GM21576 (cell line): ENCODE data around the gene PPM1J.

Experiments
- ATAC-seq: cut with Tn5 transposase; IDR thresholded peaks from one replicate; pipeline ENCODE4 v1.9.1; 2021; ENCODE audit warnings: mild to moderate bottlenecking, moderate library complexity; ENCODE audit not compliant: unreplicated experiment

Gene PPM1J

DNA sequence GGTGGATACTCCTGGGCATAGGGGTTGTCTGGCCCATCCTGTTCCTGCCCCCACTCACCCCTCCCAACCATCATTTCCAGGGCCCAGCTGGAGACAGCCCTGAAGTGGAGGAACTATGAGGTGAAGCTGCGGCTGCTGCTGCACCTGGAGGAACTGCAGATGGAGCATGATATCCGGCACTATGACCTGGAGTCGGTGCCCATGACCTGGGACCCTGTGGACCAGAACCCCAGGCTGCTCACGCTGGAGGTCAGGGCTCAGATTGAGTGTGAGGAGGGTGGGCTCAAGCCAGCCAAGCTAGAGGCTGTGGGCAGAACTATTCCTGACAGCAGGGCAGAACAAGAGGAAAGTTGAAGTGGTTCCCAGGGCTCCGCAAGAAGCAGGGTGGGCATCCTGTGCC, 22.5 kb downstream of the PPM1J start:
- ATAC-seq, result no peak

DNA sequence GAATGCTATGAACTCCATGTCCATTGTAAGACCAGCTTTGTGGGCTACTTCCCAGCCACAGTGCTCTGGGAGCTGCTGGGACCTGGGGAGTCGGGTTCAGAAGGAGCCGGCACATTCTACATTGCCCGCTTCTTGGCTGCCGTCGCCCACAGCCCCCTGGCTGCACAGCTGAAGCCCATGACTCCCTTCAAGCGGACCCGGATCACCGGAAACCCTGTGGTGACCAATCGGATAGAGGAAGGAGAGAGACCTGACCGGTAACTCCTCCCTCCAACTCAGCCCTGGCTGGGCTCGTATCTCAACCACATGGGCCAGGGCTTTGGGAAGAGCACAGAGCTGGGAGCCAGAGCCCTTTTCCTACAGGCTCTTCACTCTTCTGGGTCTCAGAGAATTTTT, 25.3 kb downstream of the PPM1J start:
- no peak for ATAC-seq

DNA sequence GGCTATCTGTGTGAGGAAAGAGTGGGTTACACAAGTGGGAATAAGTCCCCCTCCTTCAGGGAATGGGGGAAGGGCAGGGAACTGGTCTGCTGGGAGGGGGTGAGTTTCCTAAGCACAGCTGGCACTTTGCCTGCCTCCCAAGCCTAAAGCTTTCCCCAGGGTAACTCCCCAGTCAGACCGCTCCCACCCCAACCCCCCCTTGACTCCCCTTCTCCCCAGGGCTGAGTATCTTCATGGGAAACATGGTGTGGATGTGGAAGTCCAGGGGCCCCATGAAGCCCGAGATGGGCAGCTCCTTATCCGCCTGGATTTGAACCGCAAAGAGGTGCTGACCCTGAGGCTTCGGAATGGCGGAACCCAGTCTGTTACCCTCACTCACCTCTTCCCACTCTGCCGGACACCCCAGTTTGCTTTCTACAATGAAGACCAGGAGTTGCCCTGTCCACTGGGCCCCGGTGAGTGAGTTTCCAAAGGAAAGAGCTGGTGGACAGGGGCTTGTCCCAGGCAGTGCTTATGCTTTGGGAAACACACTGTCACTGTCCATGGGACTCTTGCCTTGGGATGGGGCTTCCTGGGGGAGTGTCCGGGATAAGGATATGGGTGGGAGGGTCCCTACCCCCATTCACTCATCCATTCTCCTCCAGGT, 25.8 kb downstream of the PPM1J start:
- ATAC-seq, result no peak

DNA sequence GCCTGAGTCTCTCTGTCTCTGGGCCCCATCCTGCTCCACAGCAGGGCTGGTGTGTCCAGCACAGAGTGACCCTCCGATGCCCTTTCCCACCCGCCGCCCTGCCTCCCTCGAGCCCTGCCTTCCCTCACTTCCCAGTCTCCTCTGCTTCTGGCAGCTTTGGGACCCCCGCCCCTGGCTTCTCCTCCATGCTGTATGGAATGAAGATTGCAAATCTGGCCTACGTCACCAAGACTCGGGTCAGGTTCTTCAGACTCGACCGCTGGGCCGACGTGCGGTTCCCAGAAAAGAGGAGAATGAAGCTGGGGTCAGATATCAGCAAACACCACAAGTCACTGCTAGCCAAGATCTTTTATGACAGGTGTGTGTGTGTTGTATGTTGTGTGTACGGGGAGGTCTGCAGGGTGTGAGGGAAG, 26.3 kb downstream of the PPM1J start:
- no peak for ATAC-seq

DNA sequence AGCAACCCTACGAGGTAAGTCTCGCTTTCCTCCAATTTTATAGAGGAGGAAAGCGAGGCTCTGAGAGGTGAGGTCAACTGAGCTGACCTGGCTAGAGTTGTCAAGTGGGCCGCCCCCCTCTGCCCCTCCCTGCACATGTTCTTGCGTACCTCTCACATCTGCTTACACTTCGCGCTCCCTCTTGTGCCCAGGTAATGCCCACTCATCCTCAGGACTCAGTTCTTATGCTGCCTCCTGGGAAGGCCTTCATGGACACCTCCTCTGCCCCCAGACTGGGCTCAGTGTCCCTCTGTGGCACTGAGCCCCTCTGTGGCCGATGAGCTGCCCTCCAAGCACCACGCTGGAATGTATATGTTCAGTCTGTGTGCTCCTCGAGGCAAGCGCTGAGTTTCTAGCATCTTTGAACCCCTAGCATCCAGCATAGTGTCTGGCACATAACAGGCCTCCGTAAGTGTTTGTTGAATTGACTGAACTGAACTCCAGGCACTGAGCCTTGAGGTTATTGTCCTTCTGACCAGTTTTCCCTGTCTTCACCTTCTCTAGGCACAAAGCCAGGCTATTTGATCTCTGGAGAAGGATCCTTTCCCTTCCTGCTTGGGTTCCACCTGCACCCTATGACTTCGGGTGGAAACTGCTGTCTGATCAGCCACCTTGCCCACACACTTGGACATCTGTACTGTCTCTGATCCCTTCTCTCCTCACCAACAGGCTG, 27.2 kb downstream of the PPM1J start:
- ATAC-seq, result no peak

DNA sequence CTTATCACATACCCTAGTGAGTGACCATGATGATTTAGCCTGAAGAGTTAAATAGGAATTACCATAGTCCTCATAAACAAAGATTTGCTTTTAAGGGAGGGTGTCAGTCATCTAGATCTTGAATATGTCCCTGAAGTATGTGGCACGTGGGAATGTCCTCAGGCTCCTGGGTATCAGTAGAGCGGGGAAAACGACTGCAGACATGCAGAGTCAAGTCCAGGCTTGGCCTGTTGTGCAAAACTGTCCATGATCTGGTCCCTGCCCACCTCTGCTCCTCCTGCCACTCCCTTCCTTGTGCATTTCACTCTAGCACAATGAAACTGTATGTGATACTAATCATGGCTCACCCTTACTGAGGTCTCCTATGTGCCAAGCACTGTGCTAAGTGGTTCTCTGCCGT, 27.8 kb downstream of the PPM1J start:
- ATAC-seq, result no peak

DNA sequence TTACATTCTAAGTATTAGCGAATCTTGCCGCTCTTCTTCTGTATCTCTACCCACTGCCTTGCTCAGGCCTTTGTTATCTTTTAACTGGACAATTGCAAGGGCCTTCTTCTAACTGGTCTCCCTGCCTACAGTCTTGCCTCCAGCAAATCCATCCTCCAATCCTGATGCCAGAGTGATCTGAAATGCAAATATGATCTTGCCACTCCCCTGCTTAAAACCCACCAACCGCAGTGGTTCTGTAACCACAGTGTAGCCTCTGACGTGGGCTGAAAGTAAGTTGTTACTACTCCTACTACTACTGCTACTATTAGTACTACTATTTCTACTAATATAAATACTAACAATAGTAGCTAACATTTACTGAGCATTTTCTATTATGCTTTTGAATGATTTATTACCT, 28.3 kb downstream of the PPM1J start:
- no peak for ATAC-seq

DNA sequence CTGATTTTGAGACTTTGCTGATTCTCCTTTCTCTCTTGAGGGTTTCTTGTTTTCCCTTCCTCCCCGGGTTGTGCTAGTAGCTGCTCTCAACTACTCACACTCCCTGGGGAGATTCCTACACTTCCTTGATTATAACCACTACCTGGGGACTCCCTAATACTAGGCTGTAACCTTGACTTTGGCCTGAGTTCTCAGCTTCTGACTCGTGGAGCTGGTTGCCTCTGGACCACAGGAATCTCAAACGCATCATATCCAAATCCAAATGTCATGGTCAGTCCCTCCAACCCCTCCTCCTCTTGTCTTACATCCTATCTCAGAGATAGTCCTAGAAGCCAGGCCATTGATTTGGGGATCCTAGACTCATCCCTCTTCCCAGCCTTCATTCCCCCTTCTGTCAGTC, 28.7 kb downstream of the PPM1J start:
- ATAC-seq, result no peak

DNA sequence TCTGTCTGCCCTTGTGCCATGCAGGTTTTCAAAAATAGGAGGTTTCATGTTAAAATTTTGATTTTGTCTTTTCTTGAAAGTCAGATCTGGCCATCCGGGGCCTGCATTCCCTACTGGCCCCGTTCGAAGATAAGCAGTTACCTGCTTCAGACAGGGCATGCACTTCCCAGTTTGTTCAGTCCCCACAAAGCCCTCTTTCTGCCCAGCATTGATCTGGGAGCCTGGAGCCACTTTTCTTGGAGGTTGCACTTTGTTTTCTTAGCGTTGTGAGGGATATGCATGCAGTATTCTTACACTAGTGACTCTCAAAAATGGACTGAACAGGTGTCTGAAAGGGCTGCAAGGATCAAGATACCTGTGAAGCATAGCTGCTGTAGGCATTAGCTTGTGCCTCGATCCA, 29.2 kb downstream of the PPM1J start:
- ATAC-seq, result no peak

DNA sequence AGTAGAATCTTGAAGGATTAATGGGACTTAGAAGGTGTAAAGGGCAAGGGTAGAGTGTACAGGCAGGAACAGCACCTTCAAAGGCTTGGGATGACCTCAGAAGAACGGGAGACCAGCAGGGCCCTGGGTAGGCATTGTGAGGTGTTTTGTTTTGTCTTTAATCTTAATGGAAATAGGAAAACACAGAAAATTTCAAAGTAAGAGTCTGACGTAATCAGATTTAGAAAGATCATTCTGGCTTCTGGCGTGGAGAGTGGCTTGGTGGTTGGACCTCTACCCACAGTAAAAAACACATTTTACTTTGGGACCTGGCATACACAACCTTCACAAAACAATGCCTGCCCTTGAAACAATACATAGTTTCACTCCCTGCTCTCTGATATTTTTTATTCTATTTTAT, 36.5 kb downstream of the PPM1J start:
- ATAC-seq, result no peak

DNA sequence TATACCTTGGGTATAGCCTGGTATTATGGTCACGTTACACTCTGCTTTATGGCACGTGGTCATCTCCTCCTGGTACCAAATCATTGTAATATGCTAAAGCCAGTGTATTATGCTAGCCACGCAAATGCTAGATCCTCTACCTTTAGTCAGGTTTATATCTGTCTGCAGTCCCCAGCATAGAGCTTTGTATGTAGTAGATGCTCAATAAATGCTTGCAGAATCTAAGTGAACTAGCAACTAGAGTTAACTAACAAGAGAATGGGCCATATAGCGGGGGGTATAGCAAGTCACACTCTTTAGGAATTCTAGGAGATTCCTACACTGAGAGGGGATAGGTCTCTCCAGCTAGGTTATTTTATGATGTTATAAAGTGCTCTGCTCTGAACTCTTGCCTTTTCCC, 37.6 kb downstream of the PPM1J start:
- ATAC-seq, result no peak

DNA sequence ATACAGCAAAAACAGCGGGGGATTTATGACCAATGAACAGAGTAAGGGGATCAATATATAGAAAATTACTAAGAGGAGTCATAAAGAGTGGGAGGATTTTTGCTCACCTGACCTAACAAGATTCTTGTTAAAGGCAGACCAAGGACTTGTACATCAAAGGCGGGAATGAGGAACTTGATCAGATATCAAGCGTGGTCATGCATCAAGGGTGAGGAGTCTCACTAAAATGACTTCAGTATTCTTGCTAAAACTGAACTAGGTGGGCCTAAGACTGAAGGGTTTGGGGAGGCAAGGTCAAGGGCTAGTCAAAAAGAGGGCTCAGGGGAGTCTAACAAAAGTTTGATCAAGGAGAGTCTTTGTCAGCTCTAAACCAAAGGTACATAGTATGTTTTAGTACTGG, 38.6 kb downstream of the PPM1J start:
- no peak for ATAC-seq

DNA sequence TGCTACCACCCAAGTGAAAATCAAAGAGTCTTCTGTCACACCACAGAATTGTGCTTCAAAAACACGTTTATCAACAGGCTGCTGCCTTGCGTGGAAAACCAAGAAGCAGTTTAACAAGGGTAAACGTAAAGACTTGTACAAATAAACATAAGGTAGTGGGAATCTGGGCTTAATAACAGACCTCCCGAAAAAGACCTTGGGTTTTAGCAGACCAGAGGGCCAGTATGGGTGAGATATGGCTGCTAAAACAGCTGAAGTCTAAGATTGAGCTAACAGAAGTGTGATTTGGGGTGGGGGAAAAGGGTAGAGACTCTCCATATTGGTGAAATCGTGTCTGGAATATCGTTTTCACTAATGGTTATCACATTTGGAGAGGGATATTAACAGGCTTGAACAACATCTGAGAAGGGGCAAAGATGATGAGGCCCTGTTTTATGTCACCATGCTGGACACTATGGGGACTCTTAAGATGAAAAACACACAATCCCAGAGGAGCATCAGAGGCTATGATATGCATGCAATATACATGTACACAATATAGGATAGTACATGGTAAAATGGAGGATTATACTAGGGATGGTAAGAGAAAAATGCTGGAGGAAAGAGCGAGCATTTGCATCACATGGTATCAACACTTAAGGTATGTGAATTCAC, 39.3 kb downstream of the PPM1J start:
- ATAC-seq, result no peak

DNA sequence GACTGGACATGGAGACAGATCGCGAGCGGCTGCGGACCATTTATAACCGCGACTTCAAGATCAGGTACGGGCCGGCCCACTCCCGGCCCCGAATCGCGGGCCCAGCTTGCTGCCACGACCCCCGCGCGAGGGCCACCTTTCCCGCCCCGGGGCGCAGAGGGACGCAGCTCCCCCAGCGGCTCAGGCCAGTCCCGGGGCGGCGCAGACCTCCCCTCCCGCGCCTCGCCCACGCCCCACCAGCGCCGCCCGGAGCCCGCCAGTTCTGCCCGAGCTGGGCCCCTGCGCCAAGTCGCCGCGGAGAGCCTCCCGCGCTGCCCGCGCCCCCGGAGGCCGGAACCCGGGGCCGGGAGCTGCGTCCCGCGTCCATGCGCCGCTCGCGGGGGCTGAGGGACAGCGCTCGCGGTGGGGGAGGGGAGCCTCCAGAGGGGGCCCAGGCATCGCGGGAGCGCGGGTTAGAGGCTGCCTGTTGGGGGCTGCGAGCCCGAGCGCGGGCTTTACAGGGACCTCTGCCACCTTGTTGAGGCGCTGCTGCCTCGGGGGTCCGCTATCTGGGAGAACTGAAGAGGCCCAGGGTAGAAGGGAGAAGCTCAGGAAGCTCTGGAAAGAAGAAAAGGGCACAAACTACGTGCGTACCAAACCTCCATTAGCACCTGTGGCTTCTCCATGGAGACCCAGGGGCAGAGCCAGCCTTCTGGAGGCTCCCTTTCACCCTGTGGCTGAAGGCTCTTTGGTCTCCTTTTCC, 40.0 kb downstream of the PPM1J start:
- peak; percentile 24 for ATAC-seq

DNA sequence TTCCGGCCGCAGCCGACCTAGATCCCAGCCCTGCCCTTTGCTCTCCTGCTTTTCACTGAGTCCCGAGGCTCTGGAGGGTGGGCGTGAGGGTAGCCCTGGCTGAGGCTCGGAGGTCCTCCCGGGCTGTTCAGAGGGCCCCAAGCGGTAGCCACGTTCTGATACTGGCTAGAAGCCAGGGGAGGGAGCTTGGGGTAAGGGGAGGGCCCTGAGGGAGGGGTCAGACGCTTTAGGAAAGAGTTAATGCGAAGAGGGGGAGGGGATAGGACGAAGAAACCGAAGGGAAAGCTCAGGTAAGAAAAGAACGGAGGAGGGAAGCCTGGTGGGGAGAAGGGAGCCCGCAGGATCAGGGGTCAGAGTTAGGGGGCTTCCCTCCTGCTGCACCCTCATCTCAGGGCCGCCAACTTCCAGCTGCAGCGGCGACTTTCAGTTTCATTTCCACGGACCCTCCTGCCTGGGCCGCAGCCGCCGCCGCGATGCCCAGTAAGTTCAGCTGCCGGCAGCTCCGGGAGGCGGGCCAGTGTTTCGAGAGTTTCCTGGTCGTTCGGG, 40.6 kb downstream of the PPM1J start, which contains the start of gene MOV10:
Gene MOV10, plus strand, starts transcription at position 220 of the 546 bp plus-strand sequence. Its CDS starts 254 bp downstream, at position 474.
- peak; percentile 41 for ATAC-seq

DNA sequence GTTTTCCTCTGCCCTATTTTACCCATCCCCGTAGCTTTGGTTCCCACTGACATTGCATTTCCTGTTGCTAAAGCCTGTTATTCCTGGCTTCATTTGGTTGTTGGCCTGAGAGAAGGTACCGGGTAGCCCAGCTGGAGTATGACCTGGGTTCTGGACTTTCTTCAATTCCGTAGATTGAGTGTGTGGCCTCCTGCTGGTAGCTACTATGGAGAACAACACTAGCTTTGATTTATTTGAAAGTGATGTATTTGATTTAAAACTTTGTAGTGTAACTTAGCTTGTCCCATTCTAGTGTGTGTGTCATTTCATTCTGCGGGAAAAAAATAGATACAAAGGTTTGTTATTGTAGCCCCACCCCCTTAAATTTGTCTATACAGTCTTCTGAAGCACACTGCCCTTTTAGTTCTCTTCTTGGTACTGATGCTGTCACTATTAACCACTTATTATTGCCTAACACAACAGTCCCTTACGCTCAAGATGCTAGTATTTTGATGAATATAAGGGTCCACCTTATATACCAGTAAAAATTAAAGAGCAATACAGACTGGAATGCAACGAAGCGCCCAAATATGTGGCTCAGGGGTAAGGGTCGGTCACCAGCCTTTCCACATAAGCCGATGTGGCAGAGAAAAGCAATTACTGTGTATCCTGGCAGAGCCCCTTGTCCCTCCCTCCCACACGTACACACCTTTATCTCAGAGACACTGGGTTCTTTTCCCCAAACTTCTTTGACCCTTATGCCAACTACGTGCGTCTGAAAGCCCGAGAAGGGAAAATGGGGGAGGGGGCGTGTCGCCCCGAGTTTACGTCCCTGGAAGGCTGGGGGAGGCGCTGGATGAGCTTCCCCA, 41.3 kb downstream of the PPM1J start:
- ATAC-seq, result no peak

DNA sequence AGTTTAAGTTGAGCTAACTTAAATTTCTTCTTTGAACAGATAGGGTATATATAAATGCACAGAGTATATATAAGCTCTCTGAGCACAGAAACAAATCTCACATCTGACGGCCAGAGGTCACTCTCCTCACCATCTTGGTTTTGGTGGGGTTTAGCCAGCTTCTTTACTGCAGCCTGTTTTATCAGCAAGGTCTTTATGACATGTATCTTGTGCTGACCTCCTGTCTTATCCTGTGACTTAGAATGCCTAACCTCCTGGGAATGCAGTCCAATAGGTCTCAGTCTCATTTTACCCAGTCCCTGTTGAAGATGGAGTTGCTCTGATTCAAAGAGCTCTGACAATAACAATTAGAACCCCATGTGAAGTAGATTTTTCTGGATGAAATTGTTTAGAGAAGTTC, 42.3 kb downstream of the PPM1J start:
- no peak for ATAC-seq

DNA sequence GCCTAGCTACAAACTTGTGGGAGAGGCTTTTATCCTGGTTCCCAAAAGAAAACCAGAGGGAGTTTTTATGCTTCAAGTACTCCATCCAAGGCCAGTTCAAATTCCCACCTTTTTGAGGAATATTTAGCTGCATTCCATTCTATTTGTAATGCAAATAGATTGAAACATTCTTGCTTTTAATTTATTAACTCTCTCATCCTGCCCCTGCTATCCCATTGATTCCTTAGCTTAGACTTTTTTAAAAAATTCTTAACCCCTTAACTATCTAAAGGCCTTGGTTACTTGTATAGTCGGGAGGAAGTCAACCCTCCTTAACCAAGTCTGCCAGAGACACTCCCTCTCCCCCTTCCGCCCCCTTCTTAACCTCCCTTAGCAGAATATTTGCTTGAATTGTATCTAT, 43.1 kb downstream of the PPM1J start:
- ATAC-seq, result no peak

DNA sequence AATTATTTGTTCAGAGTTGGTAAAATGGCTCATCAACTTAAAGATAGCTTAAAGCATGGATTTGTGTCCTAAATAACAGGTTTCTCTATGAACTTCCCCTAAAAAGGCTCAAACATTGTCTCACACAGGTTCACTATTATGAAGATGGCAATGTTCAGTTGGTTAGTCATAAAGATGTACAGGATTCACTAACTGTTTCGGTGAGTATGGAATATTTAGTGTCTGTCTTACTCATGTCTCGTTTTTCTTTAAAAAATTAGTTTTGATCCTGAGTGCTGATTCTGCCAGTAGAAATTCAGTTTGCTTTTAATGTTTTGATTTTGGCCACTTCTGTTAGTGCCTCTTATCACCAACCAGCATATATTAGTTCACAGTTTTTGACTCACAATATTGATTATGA, 48.2 kb downstream of the PPM1J start:
- no peak for ATAC-seq

DNA sequence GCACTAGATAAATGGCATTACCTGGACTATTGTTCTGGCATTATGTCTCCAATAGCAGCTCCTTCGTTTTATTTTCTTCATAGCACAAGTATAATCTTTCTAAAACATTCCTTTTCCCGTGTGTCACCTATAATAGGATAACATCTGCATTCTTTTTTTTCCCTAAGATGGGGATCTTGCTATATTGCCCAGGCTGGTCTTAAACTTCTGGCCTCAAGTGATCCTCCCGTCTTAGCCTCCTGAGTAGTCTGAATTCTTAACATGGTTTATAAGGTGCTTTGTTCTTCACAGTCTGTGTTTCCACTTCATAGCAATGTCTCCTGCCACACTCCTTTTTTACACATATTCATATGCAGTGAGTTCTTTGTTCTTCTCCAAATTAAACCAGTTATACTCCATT, 49.3 kb downstream of the PPM1J start:
- no peak for ATAC-seq
